GM21528 (cell line): ENCODE measurements around the gene TKFC.
"Not testable (repeated sequence)": the region's sequence is repeated elsewhere in the genome, so short reads cannot be mapped to it uniquely, and the experiment has no call there.

Experiments used
- ATAC-seq: cut with Tn5 transposase; IDR thresholded peaks from one replicate; pipeline ENCODE4 v1.9.1; 2021; ENCODE audit warnings: mild to moderate bottlenecking, moderate library complexity; ENCODE audit not compliant: unreplicated experiment, low FRiP score

The TKFC gene

GRCh38 chr11:61362542-61362875 is 29.5 kb downstream of the TKFC start:
- no peak for ATAC-seq

GRCh38 chr11:61364012-61364675 is 31.1 kb downstream of the TKFC start:
- no peak for ATAC-seq

- ATAC-seq: no peak
These were observed 34.4 kb downstream of the TKFC start for GRCh38 chr11:61367406-61367805.

GRCh38 chr11:61368646-61369045 is 35.6 kb downstream of the TKFC start:
- no peak for ATAC-seq

- no peak for ATAC-seq
These were observed 36.6 kb downstream of the TKFC start for GRCh38 chr11:61369372-61370348.

GRCh38 chr11:61370349-61371005 is 37.4 kb downstream of the TKFC start:
- ATAC-seq: no peak

GRCh38 chr11:61372659-61373420 is 39.8 kb downstream of the TKFC start:
- ATAC-seq: no peak

GRCh38 chr11:61375761-61376108 is 42.7 kb downstream of the TKFC start:
- no peak for ATAC-seq

GRCh38 chr11:61377461-61378160 is 44.6 kb downstream of the TKFC start:
- no peak for ATAC-seq

GRCh38 chr11:61378713-61379313 is 45.8 kb downstream of the TKFC start:
- ATAC-seq: no peak

GRCh38 chr11:61380884-61381283 is 47.9 kb downstream of the TKFC start:
- no peak for ATAC-seq

- ATAC-seq: not testable (repeated sequence)
These were observed 50.8 kb downstream of the TKFC start for GRCh38 chr11:61383859-61384258.

GRCh38 chr11:61384271-61385242 is 51.5 kb downstream of the TKFC start:
- no peak for ATAC-seq

GRCh38 chr11:61390161-61390560 is 57.1 kb downstream of the TKFC start:
- no peak for ATAC-seq

GRCh38 chr11:61392981-61393595 is 60.1 kb downstream of the TKFC start:
- ATAC-seq: no peak
